Right lobe of liver (tissue), 4 donors: ENCODE data around the gene PNKP.

Source experiments
- POLR2A ChIP-seq: fragments of 450-650 bp; IDR thresholded peaks from one replicate; pipeline ENCODE4 v1.6.1; 2017; ENCODE audit warnings: antibody characterized with exemption, mild to moderate bottlenecking
- TF ChIP-seq, protein P1 (sequence below), 4 donors: fragments of 200-600 bp in 3 of 4; fragments of 450-650 bp in 1 of 4; IDR thresholded peaks; one replicate each; pipeline versions ENCODE4 v1.5.1 to v1.8.0; 2016 to 2022; ENCODE audit warnings: antibody characterized with exemption in 4 of 4, mild to moderate bottlenecking in 2 of 4
- donor health status: DM: no; HTN: no; CAD: no.
- donor health status: DM: no; HTN: no; CAD: no.
- donor health status: DM: no; HTN: yes; CAD: no.

GRCh38 chr19:49853852-49854377, 13.5 kb downstream of the PNKP start:
- TF ChIP-seq, protein P1, sequence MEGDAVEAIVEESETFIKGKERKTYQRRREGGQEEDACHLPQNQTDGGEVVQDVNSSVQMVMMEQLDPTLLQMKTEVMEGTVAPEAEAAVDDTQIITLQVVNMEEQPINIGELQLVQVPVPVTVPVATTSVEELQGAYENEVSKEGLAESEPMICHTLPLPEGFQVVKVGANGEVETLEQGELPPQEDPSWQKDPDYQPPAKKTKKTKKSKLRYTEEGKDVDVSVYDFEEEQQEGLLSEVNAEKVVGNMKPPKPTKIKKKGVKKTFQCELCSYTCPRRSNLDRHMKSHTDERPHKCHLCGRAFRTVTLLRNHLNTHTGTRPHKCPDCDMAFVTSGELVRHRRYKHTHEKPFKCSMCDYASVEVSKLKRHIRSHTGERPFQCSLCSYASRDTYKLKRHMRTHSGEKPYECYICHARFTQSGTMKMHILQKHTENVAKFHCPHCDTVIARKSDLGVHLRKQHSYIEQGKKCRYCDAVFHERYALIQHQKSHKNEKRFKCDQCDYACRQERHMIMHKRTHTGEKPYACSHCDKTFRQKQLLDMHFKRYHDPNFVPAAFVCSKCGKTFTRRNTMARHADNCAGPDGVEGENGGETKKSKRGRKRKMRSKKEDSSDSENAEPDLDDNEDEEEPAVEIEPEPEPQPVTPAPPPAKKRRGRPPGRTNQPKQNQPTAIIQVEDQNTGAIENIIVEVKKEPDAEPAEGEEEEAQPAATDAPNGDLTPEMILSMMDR (IDR thresholded peaks at IDR 0.05), result no peak
- TF ChIP-seq POLR2A, result no peak
